Embryonic facial prominence (tissue), 1 donor: Measurements from ENCODE around the gene ZGLP1.
"Not testable (repeated sequence)": the region's sequence is repeated elsewhere in the genome, so short reads cannot be mapped to it uniquely, and the experiment has no call there.

Experiments used
- DNase-seq: peaks from one replicate; pipeline ENCODE4 v3.0.0-alpha.2; 2016; ENCODE audit errors: extremely low spot score

ZGLP1 gene

GRCh38 chr19:10293637-10294367 is 15.8 kb downstream of the ZGLP1 start:
- DNase-seq, result no peak

GRCh38 chr19:10292789-10293636 is 16.6 kb downstream of the ZGLP1 start:
- no peak for DNase-seq

GRCh38 chr19:10292206-10292788 is 17.3 kb downstream of the ZGLP1 start:
- no peak for DNase-seq

GRCh38 chr19:10291554-10292205 is 17.9 kb downstream of the ZGLP1 start:
- no peak for DNase-seq

- no peak for DNase-seq
Measured at GRCh38 chr19:10290876-10291553, 18.6 kb downstream of the ZGLP1 start.

- no peak for DNase-seq
Measured at GRCh38 chr19:10290357-10290875, 19.2 kb downstream of the ZGLP1 start.

- no peak for DNase-seq
Measured at GRCh38 chr19:10289836-10290356, 19.7 kb downstream of the ZGLP1 start, which contains the start of gene ICAM5. ICAM5 (plus strand) TSS chr19:10289952; CDS start chr19:10290044, 92 bp downstream.

GRCh38 chr19:10289167-10289835 is 20.3 kb downstream of the ZGLP1 start:
- no peak for DNase-seq

- no peak for DNase-seq
Measured at GRCh38 chr19:10288662-10289166, 20.9 kb downstream of the ZGLP1 start.

GRCh38 chr19:10286803-10287737 is 22.5 kb downstream of the ZGLP1 start, which contains the start of gene ICAM4:
ICAM4 (plus strand) TSS chr19:10286955; CDS start chr19:10287013, 58 bp downstream.
- no peak for DNase-seq

GRCh38 chr19:10285393-10285792 is 24.2 kb downstream of the ZGLP1 start:
- DNase-seq, result no peak

- DNase-seq, result no peak
Measured at GRCh38 chr19:10284960-10285278, 24.7 kb downstream of the ZGLP1 start.

GRCh38 chr19:10284065-10284959 is 25.3 kb downstream of the ZGLP1 start:
- no peak for DNase-seq

- no peak for DNase-seq
Measured at GRCh38 chr19:10283301-10284064, 26.1 kb downstream of the ZGLP1 start.

GRCh38 chr19:10282043-10282442 is 27.6 kb downstream of the ZGLP1 start:
- DNase-seq, result not testable (repeated sequence)

GRCh38 chr19:10279737-10280442 is 29.7 kb downstream of the ZGLP1 start:
- no peak for DNase-seq

GRCh38 chr19:10278935-10279334 is 30.7 kb downstream of the ZGLP1 start:
- DNase-seq, result no peak
